Measurements from ENCODE around the gene LTBP1. TPM values are rescaled to one million over a fixed set of nuclear protein-coding genes. Genes with fewer than 3 reads are reported as not detected.
A peak's percentile ranks its signal among the peaks of the same experiment; 100 is the strongest.

LTBP1 gene
- total RNA-seq, 4 donors from 2014 or later, result 8.7 to 18.7 (median 13.0) TPM

DNA sequence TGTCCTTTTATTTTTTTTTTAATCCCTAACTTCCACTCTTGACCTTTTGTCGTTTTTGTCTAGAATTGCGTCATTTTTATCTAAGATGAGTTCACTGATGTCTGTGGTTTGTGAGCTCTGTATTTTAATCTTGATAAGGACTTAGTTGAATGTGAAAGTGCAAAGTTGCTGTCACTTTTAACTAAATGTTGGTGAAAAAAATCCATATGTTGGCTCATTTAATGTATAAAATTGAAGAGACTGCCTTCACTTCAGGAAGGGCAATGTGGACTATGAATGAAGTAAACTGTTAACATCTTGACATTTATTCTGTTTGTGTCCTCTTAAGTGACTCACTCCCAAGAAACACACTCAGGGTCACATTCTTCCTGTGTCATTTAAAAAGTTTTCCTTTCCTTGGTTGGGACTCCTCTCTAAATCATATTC, 273.1 kb downstream of the LTBP1 start:
- Histone ChIP-seq H3K9me3 (no peaks in the 10 kb centered on the region), H3K4me3 (no peak overlapping the region), H3K4me1 (peaks cover 13% of the 10 kb centered on the region), H3K27me3 (no peaks in the 10 kb centered on the region), H3K36me3 (no peaks in the 10 kb centered on the region), H3K27ac (no peak overlapping the region)
- no peak for DNase-seq (ENCODE audit: low spot score in 2 of 2)
- WGBS, result 71% methylated on average over 2 of the region's 2 CpGs
- TF ChIP-seq POLR2AphosphoS5 (IDR thresholded peaks at IDR 0.05), result no peak
- no peak for TF ChIP-seq CTCF (IDR thresholded peaks at IDR 0.05)
- no peak for TF ChIP-seq POLR2A (IDR thresholded peaks at IDR 0.05)
- no peak for TF ChIP-seq EP300 (IDR thresholded peaks at IDR 0.05)

DNA sequence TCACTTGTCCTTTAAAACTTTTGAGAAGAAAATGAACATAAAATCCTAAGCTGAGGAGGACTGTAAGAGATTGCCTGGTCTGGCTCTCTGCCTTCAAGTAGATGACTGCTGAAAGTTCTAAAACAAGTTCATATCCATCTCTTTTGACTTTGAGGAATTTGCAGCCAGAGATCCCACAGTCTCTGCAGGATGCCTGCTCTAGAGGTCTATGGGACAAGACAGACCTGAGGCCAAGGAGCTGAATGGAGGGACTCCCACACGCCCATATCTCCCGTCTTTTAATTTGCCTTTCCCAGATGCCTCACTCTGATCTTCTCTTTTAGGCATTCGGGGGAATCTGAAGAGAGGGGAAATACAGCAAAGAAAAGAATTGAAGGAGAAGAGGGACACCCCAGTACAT, 273.8 kb downstream of the LTBP1 start:
- no peak for TF ChIP-seq EP300 (IDR thresholded peaks at IDR 0.05)
- TF ChIP-seq CTCF (IDR thresholded peaks at IDR 0.05), result no peak
- no peak for TF ChIP-seq POLR2AphosphoS5 (IDR thresholded peaks at IDR 0.05)
- TF ChIP-seq POLR2A (IDR thresholded peaks at IDR 0.05), result no peak
- Histone ChIP-seq H3K9me3 (no peaks in the 10 kb centered on the region), H3K36me3 (no peaks in the 10 kb centered on the region), H3K27ac (peak overlapping the region; percentile 24), H3K27me3 (no peaks in the 10 kb centered on the region), H3K4me1 (peaks cover 10% of the 10 kb centered on the region), H3K4me3 (no peak overlapping the region)
- 69% methylated on average over 3 of the region's 3 CpGs for WGBS
- DNase-seq (ENCODE audit: low spot score in 2 of 2), result no peak

GRCh38 chr2:33221046-33221784, 274.5 kb downstream of the LTBP1 start:
- no peaks in the 10 kb centered on the region for H3K27me3 ChIP-seq
- no peaks in the 10 kb centered on the region for H3K9me3 ChIP-seq
- no peaks in the 10 kb centered on the region for H3K36me3 ChIP-seq
- TF ChIP-seq POLR2A (IDR thresholded peaks at IDR 0.05) (no peak), EP300 (IDR thresholded peaks at IDR 0.05) (no peak), CTCF (IDR thresholded peaks at IDR 0.05) (no peak), POLR2AphosphoS5 (IDR thresholded peaks at IDR 0.05) (no peak)
- H3K4me3 ChIP-seq, result no peak overlapping the region
- DNase-seq (ENCODE audit: low spot score in 2 of 2), result no peak
- peaks cover 10% of the 10 kb centered on the region for H3K4me1 ChIP-seq
- peak overlapping the region; percentile 24 for H3K27ac ChIP-seq
- 89% methylated on average over 3 of the region's 3 CpGs for WGBS

DNA sequence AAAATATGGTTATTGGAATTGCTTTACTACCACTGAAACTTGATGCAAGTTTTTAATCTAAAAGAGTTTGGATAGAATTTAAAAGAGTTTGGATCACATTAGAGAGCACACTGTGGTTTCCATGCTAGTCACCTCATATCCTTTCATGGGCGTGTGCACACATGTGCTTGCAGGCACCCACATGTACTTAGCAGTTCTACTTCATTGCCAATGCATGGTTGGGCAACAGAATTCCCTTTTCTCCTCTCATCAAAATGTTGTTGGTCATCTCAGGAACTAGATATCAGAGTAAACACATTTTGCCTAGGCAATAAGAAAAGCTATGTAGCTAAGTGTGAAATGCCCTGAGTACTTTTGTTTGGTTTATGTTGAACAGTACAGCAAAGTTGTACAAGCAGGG, 275.6 kb downstream of the LTBP1 start:
- 77% methylated on average over 1 of the region's 1 CpG for WGBS
- H3K27ac ChIP-seq, result no peak overlapping the region
- no peaks in the 10 kb centered on the region for H3K27me3 ChIP-seq

More for the DNA sequence above, 275.6 kb downstream of the LTBP1 start:
- DNase-seq (ENCODE audit: low spot score in 2 of 2), result no peak
- Histone ChIP-seq H3K4me3 (no peak overlapping the region), H3K36me3 (no peaks in the 10 kb centered on the region), H3K9me3 (no peaks in the 10 kb centered on the region), H3K4me1 (peaks cover 10% of the 10 kb centered on the region)
- TF ChIP-seq POLR2A (IDR thresholded peaks at IDR 0.05) (no peak), EP300 (IDR thresholded peaks at IDR 0.05) (no peak), CTCF (IDR thresholded peaks at IDR 0.05) (no peak), POLR2AphosphoS5 (IDR thresholded peaks at IDR 0.05) (no peak)

All from suprapubic skin (tissue), 4 donors.